AG09309 (cell line): ENCODE data around the gene CASP3.
A peak's percentile ranks its signal among the peaks of the same experiment; 100 is the strongest.

Experiments
- DNase-seq: peaks from one replicate; pipeline ENCODE4 v3.0.0-alpha.2; 2010; ENCODE audit warnings: low read depth
- H3K4me3 ChIP-seq: 2 replicates; pipeline ENCODE4 v1.5.1; 2011; ENCODE audit warnings: mild to moderate bottlenecking, low read depth, low read length, moderate library complexity; ENCODE audit not compliant: control insufficient read depth
- TF ChIP-seq, protein P1 (sequence below): IDR thresholded peaks from 2 replicates; pipeline ENCODE4 v1.5.1; 2011; ENCODE audit warnings: mild to moderate bottlenecking, low read depth, low read length, inconsistent platforms; ENCODE audit not compliant: insufficient read depth, control insufficient read depth; ENCODE audit errors: missing control alignments

Gene CASP3

GRCh38 chr4:184688447-184688846, 39.2 kb upstream of the CASP3 start:
- TF ChIP-seq, protein P1, sequence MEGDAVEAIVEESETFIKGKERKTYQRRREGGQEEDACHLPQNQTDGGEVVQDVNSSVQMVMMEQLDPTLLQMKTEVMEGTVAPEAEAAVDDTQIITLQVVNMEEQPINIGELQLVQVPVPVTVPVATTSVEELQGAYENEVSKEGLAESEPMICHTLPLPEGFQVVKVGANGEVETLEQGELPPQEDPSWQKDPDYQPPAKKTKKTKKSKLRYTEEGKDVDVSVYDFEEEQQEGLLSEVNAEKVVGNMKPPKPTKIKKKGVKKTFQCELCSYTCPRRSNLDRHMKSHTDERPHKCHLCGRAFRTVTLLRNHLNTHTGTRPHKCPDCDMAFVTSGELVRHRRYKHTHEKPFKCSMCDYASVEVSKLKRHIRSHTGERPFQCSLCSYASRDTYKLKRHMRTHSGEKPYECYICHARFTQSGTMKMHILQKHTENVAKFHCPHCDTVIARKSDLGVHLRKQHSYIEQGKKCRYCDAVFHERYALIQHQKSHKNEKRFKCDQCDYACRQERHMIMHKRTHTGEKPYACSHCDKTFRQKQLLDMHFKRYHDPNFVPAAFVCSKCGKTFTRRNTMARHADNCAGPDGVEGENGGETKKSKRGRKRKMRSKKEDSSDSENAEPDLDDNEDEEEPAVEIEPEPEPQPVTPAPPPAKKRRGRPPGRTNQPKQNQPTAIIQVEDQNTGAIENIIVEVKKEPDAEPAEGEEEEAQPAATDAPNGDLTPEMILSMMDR = no peak
- DNase-seq = peak; percentile 65
- H3K4me3 ChIP-seq = no peak overlapping the region

- TF ChIP-seq, protein P1 = no peak
- DNase-seq = no peak
- H3K4me3 ChIP-seq = no peak overlapping the region
Measured at GRCh38 chr4:184688005-184688404, 38.8 kb upstream of the CASP3 start.

GRCh38 chr4:184684491-184685189, 35.4 kb upstream of the CASP3 start:
- DNase-seq = no peak
- H3K4me3 ChIP-seq = no peak overlapping the region
- TF ChIP-seq, protein P1 = no peak

DNA sequence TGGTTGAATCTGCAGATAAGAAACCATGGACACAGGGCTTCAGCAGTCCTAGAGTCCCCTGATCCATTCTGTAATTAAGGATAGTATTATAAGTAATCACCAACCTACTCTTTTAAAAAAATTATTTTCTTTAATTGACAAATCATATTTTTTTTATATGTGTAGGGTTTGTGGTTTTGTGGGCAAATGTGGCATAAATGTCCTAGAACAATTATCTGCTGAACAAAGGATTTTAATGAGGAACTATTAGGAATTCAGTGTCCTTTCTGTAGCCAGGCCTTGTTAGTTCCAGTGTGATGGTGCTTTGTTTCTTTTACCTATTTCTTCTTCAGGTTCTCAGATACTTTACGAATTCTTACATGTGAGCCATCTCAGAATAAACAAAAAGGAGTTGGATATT, 32.7 kb upstream of the CASP3 start:
- TF ChIP-seq, protein P1 = no peak
- no peak overlapping the region for H3K4me3 ChIP-seq
- DNase-seq = no peak

- DNase-seq = no peak
- TF ChIP-seq, protein P1 = no peak
- no peak overlapping the region for H3K4me3 ChIP-seq
Measured at GRCh38 chr4:184680698-184681097, 31.5 kb upstream of the CASP3 start.

GRCh38 chr4:184675821-184676492, 26.7 kb upstream of the CASP3 start:
- TF ChIP-seq, protein P1 = no peak
- DNase-seq = no peak
- H3K4me3 ChIP-seq = no peak overlapping the region

DNA sequence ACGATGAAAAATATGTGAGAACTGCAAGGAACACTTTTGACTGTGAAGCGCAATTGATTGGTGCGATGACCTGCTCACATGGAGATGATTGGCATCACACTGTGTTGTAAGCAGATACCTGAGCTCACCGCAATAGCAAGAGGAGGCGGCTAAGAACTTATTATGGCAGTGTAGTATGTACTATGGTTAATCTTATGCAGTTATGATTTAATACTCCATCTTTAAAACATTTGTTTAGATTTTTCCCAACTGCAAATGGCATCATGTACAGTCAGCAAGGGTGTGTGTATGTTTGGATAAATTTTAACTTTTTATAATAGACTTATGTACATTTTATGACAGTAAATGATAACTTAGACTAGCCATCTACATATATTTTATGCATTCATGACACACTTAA, 25.8 kb upstream of the CASP3 start:
- TF ChIP-seq, protein P1 = no peak
- DNase-seq = no peak
- H3K4me3 ChIP-seq = no peak overlapping the region
